ENCODE measurements around the gene NDUFA11.
A peak's percentile ranks its signal among the peaks of the same experiment; 100 is the strongest.

The NDUFA11 gene

GRCh38 chr19:5932609-5933262 lies 29.1 kb upstream of the NDUFA11 start:
- H3K4me1 ChIP-seq (ENCODE audit: control insufficient read depth in 2 of 2, insufficient read depth in 2 of 2, low read length in 2 of 2) = peaks cover 3 to 4% of the 10 kb centered on the region in 2 donors
- H3K9me3 ChIP-seq (ENCODE audit: control insufficient read depth in 2 of 2, low read length in 2 of 2) = no peaks in the 10 kb centered on the region
- H3K36me3 ChIP-seq (ENCODE audit: control insufficient read depth in 2 of 2, insufficient read depth in 2 of 2, low read length in 2 of 2) = peaks cover 44 to 56% of the 10 kb centered on the region in 2 donors
- H3K9ac ChIP-seq (ENCODE audit: low read depth in 1 of 2, low read length in 2 of 2) = no peak overlapping the region
- H3K4me3 ChIP-seq (ENCODE audit: low read length in 2 of 2) = no peak overlapping the region
- no peak overlapping the region for H3K27ac ChIP-seq (ENCODE audit: low read depth in 2 of 2, low read length in 2 of 2)
- no peaks in the 10 kb centered on the region for H3K27me3 ChIP-seq (ENCODE audit: control insufficient read depth in 2 of 2, insufficient read depth in 2 of 2, low read length in 2 of 2)

GRCh38 chr19:5932146-5932545 lies 28.6 kb upstream of the NDUFA11 start:
- Histone ChIP-seq H3K9me3 (ENCODE audit: control insufficient read depth in 2 of 2, low read length in 2 of 2) (no peaks in the 10 kb centered on the region), H3K27me3 (ENCODE audit: control insufficient read depth in 2 of 2, insufficient read depth in 2 of 2, low read length in 2 of 2) (no peaks in the 10 kb centered on the region), H3K36me3 (ENCODE audit: control insufficient read depth in 2 of 2, insufficient read depth in 2 of 2, low read length in 2 of 2) (peaks cover 49 to 62% of the 10 kb centered on the region in 2 donors), H3K4me3 (ENCODE audit: low read length in 2 of 2) (no peak overlapping the region), H3K27ac (ENCODE audit: low read depth in 2 of 2, low read length in 2 of 2) (no peak overlapping the region), H3K9ac (ENCODE audit: low read depth in 1 of 2, low read length in 2 of 2) (no peak overlapping the region), H3K4me1 (ENCODE audit: control insufficient read depth in 2 of 2, insufficient read depth in 2 of 2, low read length in 2 of 2) (peaks cover 0 to 3% of the 10 kb centered on the region in 2 donors)

- H3K36me3 ChIP-seq (ENCODE audit: control insufficient read depth in 2 of 2, insufficient read depth in 2 of 2, low read length in 2 of 2) = peaks cover 56 to 69% of the 10 kb centered on the region in 2 donors
- no peak overlapping the region for H3K27ac ChIP-seq (ENCODE audit: low read depth in 2 of 2, low read length in 2 of 2)
- H3K9ac ChIP-seq (ENCODE audit: low read depth in 1 of 2, low read length in 2 of 2) = no peak overlapping the region
Observed at GRCh38 chr19:5931251-5931650, 27.7 kb upstream of the NDUFA11 start.

GRCh38 chr19:5929625-5930024 lies 26.0 kb upstream of the NDUFA11 start:
- no peak overlapping the region for H3K9ac ChIP-seq (ENCODE audit: low read depth in 1 of 2, low read length in 2 of 2)
- H3K27ac ChIP-seq (ENCODE audit: low read depth in 2 of 2, low read length in 2 of 2) = no peak overlapping the region
- no peak overlapping the region for H3K4me3 ChIP-seq (ENCODE audit: low read length in 2 of 2)
- no peaks in the 10 kb centered on the region for H3K27me3 ChIP-seq (ENCODE audit: control insufficient read depth in 2 of 2, insufficient read depth in 2 of 2, low read length in 2 of 2)
- H3K36me3 ChIP-seq (ENCODE audit: control insufficient read depth in 2 of 2, insufficient read depth in 2 of 2, low read length in 2 of 2) = peaks cover 64 to 72% of the 10 kb centered on the region in 2 donors
- H3K4me1 ChIP-seq (ENCODE audit: control insufficient read depth in 2 of 2, insufficient read depth in 2 of 2, low read length in 2 of 2) = peaks cover 13 to 21% of the 10 kb centered on the region in 2 donors
- H3K9me3 ChIP-seq (ENCODE audit: control insufficient read depth in 2 of 2, low read length in 2 of 2) = no peaks in the 10 kb centered on the region

More at GRCh38 chr19:5931251-5931650, 27.7 kb upstream of the NDUFA11 start:
- Histone ChIP-seq H3K4me1 (ENCODE audit: control insufficient read depth in 2 of 2, insufficient read depth in 2 of 2, low read length in 2 of 2) (peaks cover 4 to 10% of the 10 kb centered on the region in 2 donors), H3K27me3 (ENCODE audit: control insufficient read depth in 2 of 2, insufficient read depth in 2 of 2, low read length in 2 of 2) (no peaks in the 10 kb centered on the region), H3K4me3 (ENCODE audit: low read length in 2 of 2) (no peak overlapping the region), H3K9me3 (ENCODE audit: control insufficient read depth in 2 of 2, low read length in 2 of 2) (no peaks in the 10 kb centered on the region)

DNA sequence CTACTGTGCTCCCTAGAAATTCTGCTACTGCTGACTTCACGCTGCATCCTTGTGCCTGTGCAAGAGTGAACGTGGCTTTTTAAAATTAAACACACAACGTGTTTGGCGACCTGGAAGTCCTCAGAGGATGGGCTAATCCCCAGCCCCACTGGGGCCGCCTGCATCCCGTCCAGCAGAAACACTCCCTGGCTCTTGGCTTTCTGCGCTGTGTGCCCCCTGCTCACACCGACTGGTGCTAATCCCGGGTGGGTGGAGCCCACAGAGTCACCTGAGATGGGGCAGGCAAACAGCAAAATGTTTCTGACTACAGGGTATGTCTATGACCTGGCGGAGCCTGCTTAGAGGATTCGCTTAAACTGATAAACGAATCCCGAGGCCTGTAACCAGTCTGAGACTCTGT lies 25.6 kb upstream of the NDUFA11 start:
- peaks cover 69 to 76% of the 10 kb centered on the region in 2 donors for H3K36me3 ChIP-seq (ENCODE audit: control insufficient read depth in 2 of 2, insufficient read depth in 2 of 2, low read length in 2 of 2)

DNA sequence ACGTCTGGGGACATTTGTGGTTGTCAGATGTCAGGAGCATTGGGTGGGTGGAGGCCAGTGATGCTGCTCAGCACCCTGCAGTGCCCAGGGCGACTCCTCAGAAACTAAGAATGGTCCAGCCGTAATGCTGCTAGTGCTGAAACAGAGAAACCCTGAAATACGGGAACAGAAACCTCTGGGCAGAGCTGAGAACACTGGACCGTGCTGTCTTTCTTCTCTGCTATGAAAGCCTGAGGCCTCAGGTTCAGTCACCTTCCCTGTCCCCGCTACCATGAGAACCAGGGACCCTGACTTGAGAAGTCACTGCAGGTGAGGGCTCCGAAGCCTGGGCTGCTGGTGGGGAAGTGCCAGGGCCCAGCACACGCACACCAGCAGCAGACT lies 23.8 kb upstream of the NDUFA11 start:
- peaks cover 75 to 86% of the 10 kb centered on the region in 2 donors for H3K36me3 ChIP-seq (ENCODE audit: control insufficient read depth in 2 of 2, insufficient read depth in 2 of 2, low read length in 2 of 2)
- H3K27ac ChIP-seq (ENCODE audit: low read depth in 2 of 2, low read length in 2 of 2) = peak overlapping the region; percentile 16 to 62
- H3K9ac ChIP-seq (ENCODE audit: low read depth in 1 of 2, low read length in 2 of 2) = no peak overlapping the region

More for the DNA sequence above, 25.6 kb upstream of the NDUFA11 start:
- H3K9me3 ChIP-seq (ENCODE audit: control insufficient read depth in 2 of 2, low read length in 2 of 2) = no peaks in the 10 kb centered on the region
- H3K4me1 ChIP-seq (ENCODE audit: control insufficient read depth in 2 of 2, insufficient read depth in 2 of 2, low read length in 2 of 2) = peaks cover 13 to 21% of the 10 kb centered on the region in 2 donors
- no peak overlapping the region for H3K27ac ChIP-seq (ENCODE audit: low read depth in 2 of 2, low read length in 2 of 2)
- no peak overlapping the region for H3K9ac ChIP-seq (ENCODE audit: low read depth in 1 of 2, low read length in 2 of 2)
- H3K4me3 ChIP-seq (ENCODE audit: low read length in 2 of 2) = no peak overlapping the region
- H3K27me3 ChIP-seq (ENCODE audit: control insufficient read depth in 2 of 2, insufficient read depth in 2 of 2, low read length in 2 of 2) = no peaks in the 10 kb centered on the region

GRCh38 chr19:5926641-5927440 lies 23.3 kb upstream of the NDUFA11 start:
- Histone ChIP-seq H3K4me3 (ENCODE audit: low read length in 2 of 2) (no peak overlapping the region), H3K27ac (ENCODE audit: low read depth in 2 of 2, low read length in 2 of 2) (peak overlapping the region; percentile 16 to 63), H3K36me3 (ENCODE audit: control insufficient read depth in 2 of 2, insufficient read depth in 2 of 2, low read length in 2 of 2) (peaks cover 81 to 86% of the 10 kb centered on the region in 2 donors), H3K27me3 (ENCODE audit: control insufficient read depth in 2 of 2, insufficient read depth in 2 of 2, low read length in 2 of 2) (no peaks in the 10 kb centered on the region), H3K9me3 (ENCODE audit: control insufficient read depth in 2 of 2, low read length in 2 of 2) (no peaks in the 10 kb centered on the region), H3K9ac (ENCODE audit: low read depth in 1 of 2, low read length in 2 of 2) (no peak overlapping the region), H3K4me1 (ENCODE audit: control insufficient read depth in 2 of 2, insufficient read depth in 2 of 2, low read length in 2 of 2) (peaks cover 13 to 21% of the 10 kb centered on the region in 2 donors)

More for the DNA sequence above, 23.8 kb upstream of the NDUFA11 start:
- Histone ChIP-seq H3K9me3 (ENCODE audit: control insufficient read depth in 2 of 2, low read length in 2 of 2) (no peaks in the 10 kb centered on the region), H3K4me3 (ENCODE audit: low read length in 2 of 2) (no peak overlapping the region), H3K4me1 (ENCODE audit: control insufficient read depth in 2 of 2, insufficient read depth in 2 of 2, low read length in 2 of 2) (peaks cover 13 to 21% of the 10 kb centered on the region in 2 donors), H3K27me3 (ENCODE audit: control insufficient read depth in 2 of 2, insufficient read depth in 2 of 2, low read length in 2 of 2) (no peaks in the 10 kb centered on the region)

- peaks cover 13 to 21% of the 10 kb centered on the region in 2 donors for H3K4me1 ChIP-seq (ENCODE audit: control insufficient read depth in 2 of 2, insufficient read depth in 2 of 2, low read length in 2 of 2)
- peaks cover 85 to 92% of the 10 kb centered on the region in 2 donors for H3K36me3 ChIP-seq (ENCODE audit: control insufficient read depth in 2 of 2, insufficient read depth in 2 of 2, low read length in 2 of 2)
- no peaks in the 10 kb centered on the region for H3K9me3 ChIP-seq (ENCODE audit: control insufficient read depth in 2 of 2, low read length in 2 of 2)
- no peak overlapping the region for H3K9ac ChIP-seq (ENCODE audit: low read depth in 1 of 2, low read length in 2 of 2)
- no peak overlapping the region for H3K4me3 ChIP-seq (ENCODE audit: low read length in 2 of 2)
- no peaks in the 10 kb centered on the region for H3K27me3 ChIP-seq (ENCODE audit: control insufficient read depth in 2 of 2, insufficient read depth in 2 of 2, low read length in 2 of 2)
- H3K27ac ChIP-seq (ENCODE audit: low read depth in 2 of 2, low read length in 2 of 2) = peak overlapping the region; percentile 41 to 63
Observed at GRCh38 chr19:5925830-5926427, 22.3 kb upstream of the NDUFA11 start.

- H3K9ac ChIP-seq (ENCODE audit: low read depth in 1 of 2, low read length in 2 of 2) = no peak overlapping the region
- H3K36me3 ChIP-seq (ENCODE audit: control insufficient read depth in 2 of 2, insufficient read depth in 2 of 2, low read length in 2 of 2) = peaks cover 72 to 90% of the 10 kb centered on the region in 2 donors
- no peak overlapping the region for H3K4me3 ChIP-seq (ENCODE audit: low read length in 2 of 2)
- no peaks in the 10 kb centered on the region for H3K27me3 ChIP-seq (ENCODE audit: control insufficient read depth in 2 of 2, insufficient read depth in 2 of 2, low read length in 2 of 2)
- peaks cover 13 to 18% of the 10 kb centered on the region in 2 donors for H3K4me1 ChIP-seq (ENCODE audit: control insufficient read depth in 2 of 2, insufficient read depth in 2 of 2, low read length in 2 of 2)
- no peak overlapping the region for H3K27ac ChIP-seq (ENCODE audit: low read depth in 2 of 2, low read length in 2 of 2)
- H3K9me3 ChIP-seq (ENCODE audit: control insufficient read depth in 2 of 2, low read length in 2 of 2) = no peaks in the 10 kb centered on the region
Observed at GRCh38 chr19:5923356-5923755, 19.8 kb upstream of the NDUFA11 start.

DNA sequence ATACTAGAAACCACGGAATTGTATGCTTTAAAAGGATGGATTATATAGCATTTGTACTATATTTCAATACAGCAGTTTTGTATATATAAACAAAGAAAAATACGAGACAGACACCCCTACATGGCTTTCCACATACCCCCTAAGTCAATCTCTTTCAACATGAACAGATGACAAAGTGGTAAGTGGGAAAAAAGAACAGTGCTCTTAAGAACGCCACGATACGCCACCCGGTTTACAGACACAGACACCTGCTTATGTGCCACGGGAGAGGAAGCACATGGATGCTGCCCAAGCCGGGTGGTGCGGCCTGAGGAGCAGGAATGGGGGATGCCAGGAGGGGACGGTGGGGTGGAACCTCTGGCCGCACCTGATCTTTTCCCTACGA lies 18.6 kb upstream of the NDUFA11 start:
- Histone ChIP-seq H3K9me3 (ENCODE audit: control insufficient read depth in 2 of 2, low read length in 2 of 2) (no peaks in the 10 kb centered on the region), H3K36me3 (ENCODE audit: control insufficient read depth in 2 of 2, insufficient read depth in 2 of 2, low read length in 2 of 2) (peaks cover 70 to 87% of the 10 kb centered on the region in 2 donors), H3K4me3 (ENCODE audit: low read length in 2 of 2) (no peak overlapping the region), H3K9ac (ENCODE audit: low read depth in 1 of 2, low read length in 2 of 2) (no peak overlapping the region), H3K27ac (ENCODE audit: low read depth in 2 of 2, low read length in 2 of 2) (no peak overlapping the region), H3K4me1 (ENCODE audit: control insufficient read depth in 2 of 2, insufficient read depth in 2 of 2, low read length in 2 of 2) (peaks cover 13 to 18% of the 10 kb centered on the region in 2 donors), H3K27me3 (ENCODE audit: control insufficient read depth in 2 of 2, insufficient read depth in 2 of 2, low read length in 2 of 2) (no peaks in the 10 kb centered on the region)

Data from mucosa of rectum (tissue), 2 donors.